Measurements from ENCODE around the gene GRID2.

The GRID2 gene

DNA sequence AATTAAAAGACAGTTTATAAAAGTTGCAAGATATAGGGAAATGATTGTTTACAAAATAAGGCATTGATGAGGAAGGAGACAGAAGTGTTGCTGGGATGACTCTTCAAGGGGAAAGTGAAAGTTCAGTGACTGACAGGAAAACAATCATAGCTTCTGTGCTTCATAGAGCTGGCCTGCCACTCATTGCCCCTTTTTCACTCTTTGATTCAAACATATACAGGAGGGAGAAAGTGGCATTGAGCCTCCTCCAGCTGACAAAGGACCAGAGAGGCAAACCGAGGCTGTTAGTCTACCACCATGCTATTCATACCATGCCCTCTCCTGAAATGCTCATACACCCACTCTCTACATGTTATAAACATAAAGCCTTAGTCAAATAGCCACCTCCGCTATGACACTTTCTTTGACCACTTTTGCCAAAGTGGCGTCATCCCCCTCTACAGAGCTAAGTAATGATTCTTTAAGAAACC is 1445.6 kb downstream of the GRID2 start:
- Histone ChIP-seq H3K9me3 (ENCODE audit: control insufficient read depth, insufficient read depth, low read length) (no peaks in the 10 kb centered on the region), H3K27ac (ENCODE audit: low read length) (no peak overlapping the region), H3K27me3 (ENCODE audit: control insufficient read depth, insufficient read depth, low read length) (no peaks in the 10 kb centered on the region; the same call in 1 of the 2 replicates), H3K4me3 (ENCODE audit: low read length) (no peak overlapping the region), H3K36me3 (ENCODE audit: control insufficient read depth, insufficient read depth, low read length) (no peaks in the 10 kb centered on the region), H3K4me1 (ENCODE audit: control insufficient read depth, insufficient read depth, low read length) (0 out of 2 replicates have a peak, but pooled peaks cover 1% of the 10 kb centered on the region)
- no CpG with 5 or more reads among the region's 3 CpGs for WGBS (ENCODE audit: insufficient coverage, insufficient read length)
- DNase-seq (ENCODE audit: low read depth, low spot score) = no peak

- whole genome bisulfite sequencing (ENCODE audit: insufficient coverage, insufficient read length) = no CpG with 5 or more reads among the region's 3 CpGs
- Histone ChIP-seq H3K27ac (ENCODE audit: low read length) (no peak overlapping the region), H3K4me3 (ENCODE audit: low read length) (no peak overlapping the region), H3K36me3 (ENCODE audit: control insufficient read depth, insufficient read depth, low read length) (no peaks in the 10 kb centered on the region), H3K27me3 (ENCODE audit: control insufficient read depth, insufficient read depth, low read length) (no peaks in the 10 kb centered on the region; the same call in 1 of the 2 replicates), H3K4me1 (ENCODE audit: control insufficient read depth, insufficient read depth, low read length) (0 out of 2 replicates have a peak, but pooled peaks cover 1% of the 10 kb centered on the region), H3K9me3 (ENCODE audit: control insufficient read depth, insufficient read depth, low read length) (no peaks in the 10 kb centered on the region)
- no peak for DNase-seq (ENCODE audit: low read depth, low spot score)
Observed at GRCh38 chr4:93751411-93751810, 1447.6 kb downstream of the GRID2 start.

GRCh38 chr4:93756101-93756500 is 1452.3 kb downstream of the GRID2 start:
- no CpG with 5 or more reads among the region's 2 CpGs for WGBS (ENCODE audit: insufficient coverage, insufficient read length)
- H3K4me3 ChIP-seq (ENCODE audit: low read length) = no peak overlapping the region
- no peak overlapping the region for H3K27ac ChIP-seq (ENCODE audit: low read length)
- no peaks in the 10 kb centered on the region for H3K27me3 ChIP-seq (ENCODE audit: control insufficient read depth, insufficient read depth, low read length)
- H3K4me1 ChIP-seq (ENCODE audit: control insufficient read depth, insufficient read depth, low read length) = no peaks in the 10 kb centered on the region
- H3K9me3 ChIP-seq (ENCODE audit: control insufficient read depth, insufficient read depth, low read length) = no peaks in the 10 kb centered on the region
- DNase-seq (ENCODE audit: low read depth, low spot score) = no peak
- H3K36me3 ChIP-seq (ENCODE audit: control insufficient read depth, insufficient read depth, low read length) = no peaks in the 10 kb centered on the region

DNA sequence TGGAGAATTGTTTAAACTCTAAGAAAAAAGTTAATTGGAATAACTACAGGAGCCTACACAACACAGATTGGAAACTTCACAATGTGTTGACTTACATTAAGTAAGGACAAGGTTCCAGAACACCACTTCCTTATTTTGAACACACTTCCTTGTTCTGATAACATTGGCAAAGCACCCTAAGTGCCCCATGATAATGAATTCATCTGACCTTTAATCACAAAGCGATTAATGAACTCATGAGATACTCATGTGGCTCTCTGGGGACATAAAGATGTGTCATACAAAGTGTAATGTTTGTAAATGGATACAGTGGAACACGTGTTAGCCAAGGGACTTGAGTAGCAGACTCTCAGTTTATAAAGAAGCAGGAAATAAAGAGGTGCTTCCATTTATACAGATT is 1455.7 kb downstream of the GRID2 start:
- Histone ChIP-seq H3K27me3 (ENCODE audit: control insufficient read depth, insufficient read depth, low read length) (no peaks in the 10 kb centered on the region), H3K4me1 (ENCODE audit: control insufficient read depth, insufficient read depth, low read length) (no peaks in the 10 kb centered on the region), H3K27ac (ENCODE audit: low read length) (no peak overlapping the region), H3K9me3 (ENCODE audit: control insufficient read depth, insufficient read depth, low read length) (no peaks in the 10 kb centered on the region), H3K36me3 (ENCODE audit: control insufficient read depth, insufficient read depth, low read length) (no peaks in the 10 kb centered on the region), H3K4me3 (ENCODE audit: low read length) (no peak overlapping the region)
- WGBS (ENCODE audit: insufficient coverage, insufficient read length) = no CpG with 5 or more reads among the region's 2 CpGs
- no peak for DNase-seq (ENCODE audit: low read depth, low spot score)

- no peak overlapping the region for H3K4me3 ChIP-seq (ENCODE audit: low read length)
- no peak overlapping the region for H3K27ac ChIP-seq (ENCODE audit: low read length)
- DNase-seq (ENCODE audit: low read depth, low spot score) = no peak
- no peaks in the 10 kb centered on the region for H3K36me3 ChIP-seq (ENCODE audit: control insufficient read depth, insufficient read depth, low read length)
- no peaks in the 10 kb centered on the region for H3K4me1 ChIP-seq (ENCODE audit: control insufficient read depth, insufficient read depth, low read length)
- WGBS (ENCODE audit: insufficient coverage, insufficient read length) = no CpG with 5 or more reads among the region's 2 CpGs
- H3K9me3 ChIP-seq (ENCODE audit: control insufficient read depth, insufficient read depth, low read length) = no peaks in the 10 kb centered on the region
- H3K27me3 ChIP-seq (ENCODE audit: control insufficient read depth, insufficient read depth, low read length) = no peaks in the 10 kb centered on the region
Observed at GRCh38 chr4:93760284-93760683, 1456.5 kb downstream of the GRID2 start.

DNA sequence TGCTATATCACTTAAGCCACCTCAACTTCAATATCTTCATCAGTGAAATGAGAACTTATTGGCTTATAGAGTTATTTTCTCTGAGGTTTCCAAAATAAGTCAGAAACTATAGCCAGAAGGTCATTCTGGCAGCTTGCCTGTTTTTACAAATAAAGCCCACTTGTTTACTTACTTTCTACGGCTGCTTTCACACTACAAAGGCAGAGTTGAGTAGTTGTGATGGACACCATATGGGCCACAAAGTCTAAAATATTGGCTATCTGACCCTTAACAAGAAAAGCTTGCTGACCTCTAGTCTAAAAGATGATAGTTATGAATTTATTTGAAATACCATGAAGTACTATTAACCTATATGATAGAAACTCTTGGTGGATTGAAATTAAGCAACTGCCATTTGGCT is 1457.5 kb downstream of the GRID2 start:
- Histone ChIP-seq H3K27me3 (ENCODE audit: control insufficient read depth, insufficient read depth, low read length) (no peaks in the 10 kb centered on the region), H3K27ac (ENCODE audit: low read length) (no peak overlapping the region), H3K4me3 (ENCODE audit: low read length) (no peak overlapping the region), H3K4me1 (ENCODE audit: control insufficient read depth, insufficient read depth, low read length) (no peaks in the 10 kb centered on the region), H3K36me3 (ENCODE audit: control insufficient read depth, insufficient read depth, low read length) (no peaks in the 10 kb centered on the region), H3K9me3 (ENCODE audit: control insufficient read depth, insufficient read depth, low read length) (no peaks in the 10 kb centered on the region)
- WGBS (ENCODE audit: insufficient coverage, insufficient read length) = no CpG with 5 or more reads among the region's 1 CpG
- DNase-seq (ENCODE audit: low read depth, low spot score) = no peak

DNA sequence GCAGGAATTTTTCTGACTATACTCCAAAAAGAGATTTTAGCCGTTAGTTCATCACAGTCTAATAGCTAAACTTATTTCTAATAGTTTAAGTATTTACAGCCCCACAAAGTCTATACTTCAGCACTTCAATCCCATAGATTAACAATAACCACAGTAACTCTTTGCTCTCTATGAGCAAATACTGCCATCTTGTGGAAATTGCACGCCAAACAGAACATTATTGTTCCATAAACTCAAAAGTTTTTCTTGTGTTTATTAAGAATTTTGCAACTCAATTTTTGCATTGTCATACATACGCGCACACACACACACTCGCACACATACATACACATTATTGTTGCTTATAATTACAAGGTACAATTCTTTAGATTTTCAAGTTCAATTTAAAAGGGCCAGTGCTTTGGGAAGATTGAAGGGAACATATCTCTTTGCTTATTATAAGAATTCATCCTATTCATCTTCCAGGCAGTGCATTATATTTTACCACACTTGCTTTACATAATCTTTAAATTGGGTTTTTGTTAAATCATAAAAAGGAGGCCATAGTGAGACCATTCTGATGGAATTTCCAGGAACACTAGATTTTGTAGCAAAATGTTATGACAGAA is 1461.0 kb downstream of the GRID2 start:
- H3K27me3 ChIP-seq (ENCODE audit: control insufficient read depth, insufficient read depth, low read length) = no peaks in the 10 kb centered on the region
- H3K4me3 ChIP-seq (ENCODE audit: low read length) = no peak overlapping the region
- H3K36me3 ChIP-seq (ENCODE audit: control insufficient read depth, insufficient read depth, low read length) = no peaks in the 10 kb centered on the region
- no peak overlapping the region for H3K27ac ChIP-seq (ENCODE audit: low read length)
- H3K4me1 ChIP-seq (ENCODE audit: control insufficient read depth, insufficient read depth, low read length) = no peaks in the 10 kb centered on the region
- no peaks in the 10 kb centered on the region for H3K9me3 ChIP-seq (ENCODE audit: control insufficient read depth, insufficient read depth, low read length)
- no CpG with 5 or more reads among the region's 5 CpGs for WGBS (ENCODE audit: insufficient coverage, insufficient read length)
- no peak for DNase-seq (ENCODE audit: low read depth, low spot score)

GRCh38 chr4:93767917-93768316 is 1464.2 kb downstream of the GRID2 start:
- WGBS (ENCODE audit: insufficient coverage, insufficient read length) = no CpG with 5 or more reads among the region's 5 CpGs

GRCh38 chr4:93770201-93770600 is 1466.4 kb downstream of the GRID2 start:
- no peak overlapping the region for H3K27ac ChIP-seq (ENCODE audit: low read length)
- H3K27me3 ChIP-seq (ENCODE audit: control insufficient read depth, insufficient read depth, low read length) = no peaks in the 10 kb centered on the region
- WGBS (ENCODE audit: insufficient coverage, insufficient read length) = no CpG with 5 or more reads among the region's 1 CpG
- no peaks in the 10 kb centered on the region for H3K4me1 ChIP-seq (ENCODE audit: control insufficient read depth, insufficient read depth, low read length)
- DNase-seq (ENCODE audit: low read depth, low spot score) = no peak
- no peaks in the 10 kb centered on the region for H3K36me3 ChIP-seq (ENCODE audit: control insufficient read depth, insufficient read depth, low read length)
- H3K4me3 ChIP-seq (ENCODE audit: low read length) = no peak overlapping the region
- H3K9me3 ChIP-seq (ENCODE audit: control insufficient read depth, insufficient read depth, low read length) = no peaks in the 10 kb centered on the region

More at GRCh38 chr4:93767917-93768316, 1464.2 kb downstream of the GRID2 start:
- Histone ChIP-seq H3K36me3 (ENCODE audit: control insufficient read depth, insufficient read depth, low read length) (no peaks in the 10 kb centered on the region), H3K27ac (ENCODE audit: low read length) (no peak overlapping the region), H3K27me3 (ENCODE audit: control insufficient read depth, insufficient read depth, low read length) (no peaks in the 10 kb centered on the region), H3K4me3 (ENCODE audit: low read length) (no peak overlapping the region), H3K9me3 (ENCODE audit: control insufficient read depth, insufficient read depth, low read length) (no peaks in the 10 kb centered on the region), H3K4me1 (ENCODE audit: control insufficient read depth, insufficient read depth, low read length) (no peaks in the 10 kb centered on the region)
- no peak for DNase-seq (ENCODE audit: low read depth, low spot score)

- Histone ChIP-seq H3K27ac (ENCODE audit: low read length) (no peak overlapping the region), H3K9me3 (ENCODE audit: control insufficient read depth, insufficient read depth, low read length) (no peaks in the 10 kb centered on the region), H3K27me3 (ENCODE audit: control insufficient read depth, insufficient read depth, low read length) (no peaks in the 10 kb centered on the region), H3K4me1 (ENCODE audit: control insufficient read depth, insufficient read depth, low read length) (no peaks in the 10 kb centered on the region), H3K36me3 (ENCODE audit: control insufficient read depth, insufficient read depth, low read length) (no peaks in the 10 kb centered on the region), H3K4me3 (ENCODE audit: low read length) (no peak overlapping the region)
- WGBS (ENCODE audit: insufficient coverage, insufficient read length) = no CpG with 5 or more reads among the region's 8 CpGs
- DNase-seq (ENCODE audit: low read depth, low spot score) = no peak
Observed at GRCh38 chr4:93771640-93772411, 1468.1 kb downstream of the GRID2 start.
